ENCODE measurements around the gene OR12D2. TPM values are rescaled to one million over a fixed set of nuclear protein-coding genes. Genes with fewer than 3 reads are reported as not detected.
"Not testable (repeated sequence)": the region's sequence is repeated elsewhere in the genome, so short reads cannot be mapped to it uniquely, and the experiment has no call there.

OR12D2 gene
- total RNA-seq, 1 donor from 2014 or later, result not detected

DNA sequence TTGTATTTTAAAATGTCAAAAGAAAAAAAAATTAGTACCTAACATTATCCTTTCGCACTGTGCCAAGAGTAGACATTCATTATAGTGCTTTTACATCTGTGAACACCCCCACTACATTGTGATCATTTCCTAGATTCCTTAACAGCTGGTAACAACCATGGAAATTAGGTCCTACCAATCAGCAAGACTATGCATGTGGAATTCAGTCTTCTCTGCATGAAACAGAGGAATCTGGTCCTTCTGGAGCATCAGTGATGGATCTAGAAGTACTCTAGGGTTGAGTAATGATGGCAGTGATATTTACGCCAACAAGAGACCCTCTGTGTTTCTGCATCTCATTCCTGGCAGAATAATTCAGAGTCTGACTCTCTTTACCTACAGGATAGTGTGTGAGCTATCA, 28.7 kb downstream of the OR12D2 start:
- no peak overlapping the region for H3K27ac ChIP-seq
- H3K9me3 ChIP-seq, result no peaks in the 10 kb centered on the region
- H3K4me1 ChIP-seq, result no peaks in the 10 kb centered on the region
- no peaks in the 10 kb centered on the region for H3K36me3 ChIP-seq
- no peaks in the 10 kb centered on the region for H3K27me3 ChIP-seq
- TF ChIP-seq, protein P1, sequence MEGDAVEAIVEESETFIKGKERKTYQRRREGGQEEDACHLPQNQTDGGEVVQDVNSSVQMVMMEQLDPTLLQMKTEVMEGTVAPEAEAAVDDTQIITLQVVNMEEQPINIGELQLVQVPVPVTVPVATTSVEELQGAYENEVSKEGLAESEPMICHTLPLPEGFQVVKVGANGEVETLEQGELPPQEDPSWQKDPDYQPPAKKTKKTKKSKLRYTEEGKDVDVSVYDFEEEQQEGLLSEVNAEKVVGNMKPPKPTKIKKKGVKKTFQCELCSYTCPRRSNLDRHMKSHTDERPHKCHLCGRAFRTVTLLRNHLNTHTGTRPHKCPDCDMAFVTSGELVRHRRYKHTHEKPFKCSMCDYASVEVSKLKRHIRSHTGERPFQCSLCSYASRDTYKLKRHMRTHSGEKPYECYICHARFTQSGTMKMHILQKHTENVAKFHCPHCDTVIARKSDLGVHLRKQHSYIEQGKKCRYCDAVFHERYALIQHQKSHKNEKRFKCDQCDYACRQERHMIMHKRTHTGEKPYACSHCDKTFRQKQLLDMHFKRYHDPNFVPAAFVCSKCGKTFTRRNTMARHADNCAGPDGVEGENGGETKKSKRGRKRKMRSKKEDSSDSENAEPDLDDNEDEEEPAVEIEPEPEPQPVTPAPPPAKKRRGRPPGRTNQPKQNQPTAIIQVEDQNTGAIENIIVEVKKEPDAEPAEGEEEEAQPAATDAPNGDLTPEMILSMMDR (IDR thresholded peaks at IDR 0.05), result no peak
- H3K4me3 ChIP-seq, result no peak overlapping the region
- DNase-seq (ENCODE audit: low spot score in 2 of 2), result no peak
- intact Hi-C loops (cut with DNase I), result no loop called here

DNA sequence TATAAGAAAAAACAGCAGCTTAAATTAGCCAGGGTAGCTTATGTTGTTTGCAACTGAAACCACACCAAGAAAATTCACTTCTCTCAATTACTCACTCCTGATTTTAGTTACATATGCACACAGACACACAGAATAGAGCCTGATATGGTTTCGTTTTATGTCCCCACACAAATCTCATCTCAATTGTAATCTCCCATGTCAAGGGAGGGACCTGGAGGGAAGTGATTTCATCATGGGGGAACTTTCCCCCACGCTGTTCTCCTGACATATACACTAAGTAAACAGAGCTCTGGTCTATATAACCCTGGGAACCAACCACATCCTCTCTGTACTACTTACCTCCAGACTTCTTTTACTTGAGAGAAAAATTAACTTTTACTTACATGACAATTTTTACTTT, 29.1 kb downstream of the OR12D2 start:
- DNase-seq (ENCODE audit: low spot score in 2 of 2), result no peak
- intact Hi-C loops (cut with DNase I), result no loop called here
- H3K9me3 ChIP-seq, result no peaks in the 10 kb centered on the region
- no peaks in the 10 kb centered on the region for H3K27me3 ChIP-seq
- no peak overlapping the region for H3K27ac ChIP-seq
- no peaks in the 10 kb centered on the region for H3K4me1 ChIP-seq
- TF ChIP-seq, protein P1 (IDR thresholded peaks at IDR 0.05), result no peak
- no peak overlapping the region for H3K4me3 ChIP-seq
- H3K36me3 ChIP-seq, result no peaks in the 10 kb centered on the region

DNA sequence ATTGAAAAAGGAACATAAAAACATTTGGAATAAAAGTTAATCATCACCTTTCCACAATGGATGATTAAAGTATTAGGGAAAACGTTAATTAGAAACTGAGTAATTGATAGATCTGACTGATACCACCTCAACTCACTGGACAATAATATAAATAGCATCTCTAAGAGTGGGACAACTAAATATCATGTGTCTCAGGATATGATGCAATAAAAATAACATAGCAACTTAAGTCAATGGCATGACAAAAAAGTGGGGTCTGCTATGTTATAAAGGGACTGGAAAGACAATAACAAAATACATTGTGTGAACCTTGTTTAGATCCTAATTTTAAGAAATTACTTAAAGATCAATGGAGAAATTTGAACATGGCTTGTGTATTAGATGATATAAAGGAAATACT, 29.6 kb downstream of the OR12D2 start:
- H3K4me1 ChIP-seq, result no peaks in the 10 kb centered on the region
- no peaks in the 10 kb centered on the region for H3K9me3 ChIP-seq
- TF ChIP-seq, protein P1 (IDR thresholded peaks at IDR 0.05), result no peak
- H3K27ac ChIP-seq, result no peak overlapping the region
- H3K27me3 ChIP-seq, result no peaks in the 10 kb centered on the region
- DNase-seq (ENCODE audit: low spot score in 2 of 2), result no peak
- no peaks in the 10 kb centered on the region for H3K36me3 ChIP-seq
- H3K4me3 ChIP-seq, result no peak overlapping the region
- intact Hi-C loops (cut with DNase I), result no loop called here

DNA sequence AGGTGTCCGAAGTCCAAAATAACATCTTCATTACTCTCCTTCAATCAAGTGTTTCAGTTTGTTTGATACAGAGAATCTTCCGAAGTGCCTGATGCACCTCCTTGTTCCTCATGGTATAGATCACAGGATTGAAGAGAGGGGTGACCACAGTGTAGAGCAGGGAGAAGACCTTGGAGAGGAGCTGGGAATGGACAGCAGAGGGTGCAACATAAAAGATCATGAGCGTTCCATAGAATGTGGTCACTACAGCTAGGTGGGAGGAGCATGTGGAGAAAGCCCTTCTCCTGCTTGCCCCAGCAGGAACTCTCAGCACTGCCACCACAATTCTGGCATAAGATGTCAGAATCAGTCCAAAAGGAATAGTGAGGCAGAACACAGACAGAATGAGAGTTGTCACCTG, 31.2 kb downstream of the OR12D2 start:
- TF ChIP-seq, protein P1 (IDR thresholded peaks at IDR 0.05), result no peak
- H3K36me3 ChIP-seq, result no peaks in the 10 kb centered on the region
- H3K27me3 ChIP-seq, result no peaks in the 10 kb centered on the region
- H3K9me3 ChIP-seq, result no peaks in the 10 kb centered on the region
- intact Hi-C loops (cut with DNase I), result no loop called here
- no peak overlapping the region for H3K4me3 ChIP-seq
- no peak overlapping the region for H3K27ac ChIP-seq
- no peaks in the 10 kb centered on the region for H3K4me1 ChIP-seq
- DNase-seq (ENCODE audit: low spot score in 2 of 2), result no peak

GRCh38 chr6:29436730-29437129, 41.3 kb downstream of the OR12D2 start:
- H3K27me3 ChIP-seq; H3K9me3 ChIP-seq; H3K27ac ChIP-seq; H3K4me3 ChIP-seq; DNase-seq (ENCODE audit: low spot score in 2 of 2); intact Hi-C loops (cut with DNase I); H3K36me3 ChIP-seq; H3K4me1 ChIP-seq: not testable (repeated sequence)

GRCh38 chr6:29439006-29439405, 43.6 kb downstream of the OR12D2 start, which contains the start of gene OR10C1:
Gene OR10C1, plus strand, starts transcription at chr6:29439306. Its CDS starts 710 bp downstream, at chr6:29440016.
- Histone ChIP-seq H3K9me3 (no peaks in the 10 kb centered on the region), H3K27me3 (no peaks in the 10 kb centered on the region), H3K4me1 (no peaks in the 10 kb centered on the region), H3K4me3 (no peak within 1 kb of the TSS), H3K36me3 (no peaks in the 10 kb centered on the region), H3K27ac (no peak within 1 kb of the TSS)
- no peak for DNase-seq (ENCODE audit: low spot score in 2 of 2)
- intact Hi-C loops (cut with DNase I), result no loop called here
- TF ChIP-seq, protein P1 (IDR thresholded peaks at IDR 0.05), result no peak
